ENCODE results near the gene IL1F10. TPM values are rescaled to one million over a fixed set of nuclear protein-coding genes. Genes with fewer than 3 reads are reported as not detected.

The IL1F10 gene
- polyA plus RNA-seq, 12 donors, result not detected

DNA sequence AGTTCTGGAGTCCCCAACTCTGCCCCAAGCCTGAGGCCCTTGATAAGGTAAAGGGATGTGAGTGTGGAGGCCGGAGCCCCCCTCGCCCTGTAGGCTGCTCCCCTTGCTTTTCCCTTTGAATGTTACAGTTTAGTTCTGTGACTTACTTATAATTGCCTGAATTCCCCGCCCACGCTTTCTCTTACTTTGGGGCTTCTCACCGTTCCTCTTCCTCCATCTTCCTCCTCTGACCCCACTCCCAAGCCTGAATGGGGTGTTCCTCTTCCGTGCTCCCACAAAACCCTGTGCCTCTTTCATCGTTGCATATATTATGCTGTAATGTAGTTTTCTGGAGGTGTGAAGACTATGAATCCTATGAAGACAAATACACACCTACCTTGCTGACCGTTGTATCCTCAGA is 44.7 kb downstream of the IL1F10 start:
- DNase-seq, result no peak

DNA sequence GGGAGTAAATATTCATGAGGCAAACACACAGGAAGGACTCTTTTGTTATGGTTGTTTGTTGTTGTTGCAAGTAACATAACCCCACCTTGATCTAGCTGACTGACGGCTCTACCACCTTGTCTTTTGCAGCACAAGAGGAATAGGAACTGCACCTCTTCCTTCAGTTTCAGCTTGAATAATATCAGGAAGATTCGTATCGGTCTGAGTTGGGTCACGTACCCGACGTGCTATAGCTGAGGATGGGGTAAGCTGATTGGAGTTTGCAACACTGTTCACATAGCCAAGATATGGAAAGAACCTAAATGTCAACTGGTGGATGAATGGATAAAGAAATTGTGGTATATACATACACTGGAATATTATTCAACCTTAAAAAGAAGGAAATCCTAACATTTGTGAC is 45.1 kb downstream of the IL1F10 start:
- DNase-seq, result no peak

DNA sequence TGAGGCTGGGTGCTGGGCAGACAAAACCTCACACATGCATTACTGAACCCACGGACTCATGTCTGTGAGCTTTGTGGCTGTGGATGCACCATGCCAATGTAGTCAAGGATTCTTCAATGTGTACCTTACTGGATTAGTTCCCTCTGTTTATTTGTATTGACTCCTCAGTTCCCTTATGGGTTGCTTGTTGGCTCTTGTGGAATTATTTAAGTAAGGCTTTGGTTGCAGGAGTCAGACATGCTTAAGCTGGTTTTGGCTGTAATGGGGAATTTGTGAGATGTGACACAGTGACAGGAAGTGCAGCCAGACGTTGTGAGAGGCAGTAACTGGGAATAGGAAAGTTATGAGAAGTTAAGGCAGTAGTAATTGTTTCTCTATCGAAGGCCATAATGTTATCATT is 46.0 kb downstream of the IL1F10 start:
- DNase-seq, result no peak

DNA sequence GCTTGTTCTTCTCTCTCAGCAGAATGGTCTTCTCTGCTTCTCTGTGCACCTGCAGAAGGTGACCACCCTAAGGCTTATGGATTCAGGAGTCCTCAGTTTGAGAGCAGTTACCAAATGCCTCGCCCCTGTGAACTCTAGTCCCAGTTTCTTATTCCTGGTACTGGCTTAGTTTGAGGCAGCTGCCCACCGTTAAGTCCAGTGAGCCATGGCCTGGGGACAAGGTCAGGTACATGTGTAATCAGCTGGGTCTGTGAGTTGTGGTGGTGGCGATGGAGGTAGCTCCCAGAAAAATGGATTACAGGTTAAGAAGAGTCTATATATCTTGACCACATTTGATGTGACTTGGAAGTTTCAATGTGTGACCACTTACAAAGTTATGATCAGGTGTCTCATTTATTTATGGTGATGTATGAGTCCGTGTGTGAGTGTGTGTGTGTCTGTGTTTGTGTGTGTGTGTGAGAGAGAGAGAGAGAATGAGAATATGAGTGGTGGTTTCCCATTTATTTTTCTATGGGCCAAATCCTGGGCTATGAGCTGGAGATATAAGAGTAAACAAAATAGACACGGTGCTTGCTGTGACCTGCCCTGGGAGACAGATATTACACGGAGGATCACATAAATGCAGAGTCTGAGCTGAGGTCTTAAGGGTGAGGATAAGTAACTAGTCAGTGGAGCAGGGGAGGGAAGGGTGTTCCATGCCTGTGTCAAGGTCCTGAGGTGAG is 46.6 kb downstream of the IL1F10 start:
- DNase-seq, result no peak

DNA sequence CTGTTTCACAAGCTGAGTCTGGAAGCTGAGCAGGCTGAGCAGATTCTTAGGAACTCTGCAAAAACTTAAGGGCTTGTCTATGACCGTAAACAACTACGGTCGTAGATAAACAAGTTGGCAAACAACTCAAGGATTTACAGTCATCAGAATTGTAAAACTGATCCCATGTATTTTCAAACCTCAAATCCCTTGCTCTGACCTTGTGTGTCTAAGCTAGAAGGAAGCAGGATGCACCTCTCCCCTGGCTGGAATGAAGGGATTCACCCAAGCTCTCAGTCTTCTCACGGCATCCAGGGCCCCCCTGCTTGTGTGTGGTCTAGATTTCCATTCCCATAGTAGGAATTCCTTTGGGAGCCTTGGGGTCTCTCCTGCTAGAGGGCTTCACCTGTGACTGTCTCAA is 47.2 kb downstream of the IL1F10 start:
- DNase-seq, result no peak

DNA sequence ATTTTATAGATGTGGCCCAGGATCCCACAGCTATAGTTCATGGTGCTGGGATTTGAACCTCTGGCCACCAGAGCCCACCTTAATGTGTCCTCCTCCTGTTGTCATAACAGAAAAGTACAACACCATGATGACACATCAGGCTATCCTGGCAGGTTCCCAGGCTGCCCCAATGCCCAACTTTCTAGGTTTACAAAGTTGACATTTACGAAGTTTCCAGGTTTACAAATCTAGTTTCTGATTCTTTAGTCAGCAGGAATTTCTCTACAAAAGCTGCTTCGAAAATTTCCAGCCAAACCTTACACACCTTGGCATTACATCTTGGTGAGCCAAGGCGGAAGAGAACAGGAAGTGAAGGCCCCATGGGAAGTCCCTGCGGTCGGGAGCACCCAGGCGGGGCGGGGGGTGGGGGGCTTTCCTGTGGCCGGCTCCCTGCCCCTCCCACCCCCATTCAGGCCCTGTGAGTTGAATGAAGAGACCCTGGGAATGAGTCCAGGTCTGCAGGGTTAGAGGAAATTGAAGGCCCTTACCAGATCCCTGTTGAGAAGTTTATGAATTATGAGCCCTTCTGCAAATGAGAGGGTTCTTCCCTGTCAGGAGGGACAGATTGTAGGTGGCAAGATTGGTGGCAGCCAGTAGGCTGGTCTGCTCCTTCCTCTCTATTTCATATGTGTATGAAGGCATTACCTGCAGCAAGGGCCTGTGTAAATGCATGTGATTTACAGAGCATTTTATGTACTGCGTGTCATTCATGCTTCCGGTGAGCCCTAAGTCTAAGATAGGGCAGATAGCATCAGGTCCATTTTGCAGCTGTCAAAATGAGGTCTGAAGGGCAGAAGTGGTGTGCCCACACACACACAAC is 48.6 kb downstream of the IL1F10 start:
- DNase-seq, result no peak

DNA sequence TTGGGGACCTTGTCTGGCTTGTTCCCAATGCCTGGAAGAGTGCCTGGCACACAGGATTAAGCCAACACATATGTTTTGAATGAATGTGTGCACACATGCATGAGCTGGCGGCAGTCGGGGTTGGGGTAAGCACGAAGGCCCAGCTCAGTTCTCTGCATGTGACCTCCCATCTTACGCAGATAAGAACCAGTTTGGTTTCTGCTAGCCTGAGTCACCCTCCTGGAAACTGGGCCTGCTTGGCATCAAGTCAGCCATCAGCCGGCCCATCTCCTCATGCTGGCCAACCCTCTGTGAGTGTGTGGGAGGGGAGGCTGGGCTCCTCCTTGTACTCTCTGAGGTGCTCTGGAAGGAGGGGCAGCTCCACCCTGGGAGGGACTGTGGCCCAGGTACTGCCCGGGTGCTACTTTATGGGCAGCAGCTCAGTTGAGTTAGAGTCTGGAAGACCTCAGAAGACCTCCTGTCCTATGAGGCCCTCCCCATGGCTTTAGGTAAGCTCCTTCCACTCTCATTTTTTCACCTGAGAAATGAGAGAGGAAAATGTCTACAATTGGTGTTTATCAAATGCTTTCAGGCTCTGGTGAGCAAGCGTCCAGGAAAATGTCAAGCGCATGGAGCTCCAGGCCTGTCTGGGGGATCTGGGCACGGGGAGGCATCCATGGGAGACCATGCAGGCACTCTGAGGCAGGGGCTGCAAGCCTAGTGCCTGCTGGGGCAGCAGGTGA is 49.9 kb downstream of the IL1F10 start:
- DNase-seq, result peak; percentile 18

DNA sequence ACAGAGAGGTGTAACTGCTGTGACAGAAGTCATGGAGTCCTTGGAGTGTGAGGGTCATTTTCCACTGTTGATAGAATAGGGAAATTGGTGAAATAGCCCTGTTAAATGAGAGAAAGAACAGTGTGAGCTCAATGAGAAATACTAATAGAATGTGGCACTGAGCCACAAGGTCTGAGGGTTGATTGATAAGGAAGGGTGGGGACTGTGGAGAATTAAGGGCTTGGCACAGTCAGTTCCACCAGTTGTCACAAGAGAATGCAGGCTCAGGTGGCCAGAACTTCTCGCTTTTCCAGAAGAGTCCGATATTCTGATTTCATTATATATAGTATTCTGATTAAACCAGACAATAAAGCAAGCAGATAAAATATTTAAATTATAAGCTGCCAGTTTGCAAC is 50.5 kb downstream of the IL1F10 start:
- no peak for DNase-seq

DNA sequence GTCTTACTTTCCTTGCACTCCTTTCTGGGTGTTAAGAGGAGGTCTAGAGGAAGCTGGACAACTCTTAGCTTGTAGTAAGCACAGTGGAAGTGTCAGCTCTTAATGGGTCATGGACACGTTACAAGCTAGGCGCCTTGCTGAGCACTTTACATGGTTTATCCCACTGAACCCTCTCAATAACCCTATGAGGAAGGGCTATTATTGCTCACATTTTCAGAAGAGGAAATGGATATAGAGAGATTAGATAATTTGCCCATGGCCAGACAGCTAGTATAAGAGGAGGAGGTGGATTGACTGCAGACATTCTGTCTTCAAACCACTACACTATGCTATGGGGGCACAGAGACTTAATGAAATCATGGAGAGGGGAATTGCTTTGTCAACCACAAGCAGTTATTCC is 51.3 kb downstream of the IL1F10 start:
- DNase-seq, result no peak

DNA sequence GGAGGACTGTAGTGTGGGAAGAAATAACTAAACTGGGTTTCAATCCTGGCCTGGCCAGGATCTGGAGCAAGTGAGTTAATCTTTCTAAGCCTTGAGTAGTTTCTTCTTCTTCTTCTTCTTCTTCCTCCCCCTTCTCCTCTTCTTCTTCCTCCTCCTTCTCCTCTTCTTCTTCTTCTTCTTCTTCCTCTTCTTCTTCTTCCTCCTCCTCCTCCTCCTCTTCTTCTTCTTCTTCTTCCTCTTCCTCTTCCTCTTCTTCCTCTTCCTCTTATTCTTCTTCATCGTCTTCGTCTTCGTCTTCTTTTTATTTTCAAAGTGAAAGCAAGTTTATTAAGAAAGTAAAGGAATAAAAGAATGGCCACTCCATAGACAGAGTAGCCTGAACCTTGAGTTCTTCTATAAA is 53.1 kb downstream of the IL1F10 start:
- DNase-seq, result no peak

DNA sequence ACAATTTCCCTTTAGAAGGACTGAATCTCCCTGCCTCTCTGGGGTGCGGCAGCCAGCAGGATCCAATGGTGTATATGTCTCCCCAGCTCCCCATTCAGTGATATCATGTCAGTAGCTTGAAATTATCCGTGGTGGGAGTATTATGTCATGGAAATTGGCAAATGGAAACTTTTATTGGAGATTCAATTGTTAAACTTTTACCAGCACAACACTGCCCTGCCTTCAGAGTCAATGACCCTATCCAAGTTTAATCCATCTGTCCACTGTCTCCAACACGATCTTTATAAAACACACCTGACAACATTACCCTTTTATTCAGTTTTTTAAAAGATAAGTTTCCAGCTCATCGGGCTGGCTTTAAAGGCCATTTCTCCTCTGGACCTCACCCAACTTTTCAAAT is 54.6 kb downstream of the IL1F10 start:
- no peak for DNase-seq

DNA sequence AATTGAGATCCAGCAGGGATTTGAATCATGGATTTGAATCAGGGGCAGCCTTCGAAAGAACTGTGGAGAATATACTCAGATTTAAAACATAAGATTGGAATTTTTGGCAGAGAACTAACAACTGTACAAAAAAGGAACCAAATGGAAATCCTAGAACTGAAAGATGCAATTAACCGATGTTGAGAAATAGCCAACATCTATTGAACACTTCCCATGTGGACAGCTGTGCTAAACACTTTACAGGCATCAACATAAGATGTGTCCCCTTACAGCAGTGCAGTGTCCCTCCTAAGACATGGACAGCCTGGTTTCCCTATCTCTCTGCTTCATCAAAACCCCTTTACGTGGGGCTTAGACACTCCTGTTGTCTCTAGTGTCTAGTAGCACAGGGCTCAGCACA is 56.0 kb downstream of the IL1F10 start:
- DNase-seq, result no peak

DNA sequence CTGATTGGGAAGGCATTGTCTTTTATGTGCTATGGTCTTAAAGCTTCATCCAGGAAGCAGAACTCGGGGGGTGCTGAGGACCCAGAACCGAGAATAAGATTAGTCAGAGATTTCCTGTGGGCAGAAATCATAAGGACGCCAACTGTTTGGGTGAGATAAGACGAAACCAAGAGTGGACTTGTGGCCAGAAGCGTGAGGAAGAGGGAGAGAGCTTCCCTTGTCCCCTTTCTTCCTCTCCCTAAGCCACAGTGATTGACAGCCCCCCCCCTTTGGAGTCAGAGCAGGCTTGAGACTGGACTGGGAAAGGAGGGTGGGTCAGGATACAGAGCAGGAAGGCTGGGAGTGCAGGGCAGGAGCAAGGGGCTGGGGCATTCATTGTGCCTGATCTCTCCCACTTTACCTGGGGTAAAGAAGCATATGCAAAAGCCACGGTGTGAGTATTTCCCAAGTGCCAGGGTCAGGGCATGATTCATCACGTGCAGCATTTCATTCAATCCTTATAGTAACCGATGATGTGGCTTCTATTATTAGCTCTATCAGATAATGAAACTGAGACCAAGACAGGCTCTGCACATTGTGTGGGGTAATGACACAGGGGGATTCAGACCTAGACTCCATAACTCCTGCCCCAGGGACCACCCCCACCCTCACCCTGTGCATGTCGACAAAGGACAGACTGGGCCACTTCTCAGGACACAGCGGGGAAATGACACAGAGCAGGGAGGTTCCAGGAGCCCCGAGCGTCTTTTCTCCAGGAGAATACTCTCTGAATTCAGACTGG is 56.6 kb downstream of the IL1F10 start:
- no peak for DNase-seq

Other genes starting within 250 kb of the IL1F10 start
- gene IL1B, start 231.2 kb upstream of the IL1F10 start, polyA plus RNA-seq (ENCODE audit: insufficient read length in 12 of 12), result 1 to 10 TPM in 4 of 12 donors, under 1 TPM in 6, not detected in 2; 0.37 to 7.8 (median 0.58) TPM
- not detected for gene IL37, start 156.8 kb upstream of the IL1F10 start, polyA plus RNA-seq (ENCODE audit: insufficient read length in 12 of 12)
- under 1 TPM in 6 of 12 donors, not detected in 6; 0.21 to 0.55 (median 0.31) TPM for gene IL36G, start 90.0 kb upstream of the IL1F10 start, polyA plus RNA-seq (ENCODE audit: insufficient read length in 12 of 12)
- gene IL36A, start 62.5 kb upstream of the IL1F10 start, polyA plus RNA-seq (ENCODE audit: insufficient read length in 12 of 12), result not detected
- not detected for gene IL36B, start 15.1 kb upstream of the IL1F10 start, polyA plus RNA-seq (ENCODE audit: insufficient read length in 12 of 12)
- gene IL36RN, start 8.8 kb upstream of the IL1F10 start, polyA plus RNA-seq (ENCODE audit: insufficient read length in 12 of 12), result 10 to 100 TPM in 1 of 12 donors, 1 to 10 TPM in 2, under 1 TPM in 2, not detected in 7; 0.12 to 17.1 (median 5.0) TPM
- gene IL1RN, start 59.6 kb downstream of the IL1F10 start, polyA plus RNA-seq (ENCODE audit: insufficient read length in 12 of 12), result 10 to 100 TPM in 1 of 12 donors, 1 to 10 TPM in 4, under 1 TPM in 5, not detected in 2; 0.33 to 12.9 (median 1.5) TPM
- 10 to 100 TPM in 2 of 12 donors, 1 to 10 TPM in 9, not detected in 1; 1.0 to 23.0 (median 1.8) TPM for gene PSD4, start 106.0 kb downstream of the IL1F10 start, polyA plus RNA-seq (ENCODE audit: insufficient read length in 12 of 12)
- gene PAX8, start 211.0 kb downstream of the IL1F10 start, polyA plus RNA-seq (ENCODE audit: insufficient read length in 12 of 12), result 10 to 100 TPM in 1 of 12 donors, 1 to 10 TPM in 8, under 1 TPM in 2, not detected in 1; 0.52 to 18.1 (median 2.0) TPM

All from muscle of arm (tissue), 12 donors.